Loucy (cell line): ENCODE measurements around the gene RTN4RL2.

Experiments used
- H2AFZ ChIP-seq: fragments of 200-600 bp; sonication (generic); 2 replicates; pipeline ENCODE4 v1.6.0; 2016; ENCODE audit warnings: antibody characterized with exemption, mild to moderate bottlenecking, low read length, moderate library complexity
- H3F3A ChIP-seq: fragments of 200-600 bp; 2 replicates; pipeline ENCODE4 v1.6.0; 2016; ENCODE audit warnings: antibody characterized with exemption, low read depth, mild to moderate bottlenecking
- H3K27me3 ChIP-seq: fragments of 200-600 bp; sonication (generic); 2 replicates; pipeline ENCODE4 v1.6.1; 2014; ENCODE audit warnings: low read length, mild to moderate bottlenecking; ENCODE audit not compliant: insufficient read depth, poor library complexity, severe bottlenecking
- H3K36me3 ChIP-seq: fragments of 200-600 bp; sonication (generic); 2 replicates; pipeline ENCODE4 v1.6.1; 2016; ENCODE audit warnings: low read length; ENCODE audit not compliant: insufficient read depth
- H3K4me1 ChIP-seq: fragments of 200-600 bp; sonication (generic); 2 replicates; pipeline ENCODE4 v1.5.1; 2014; ENCODE audit warnings: low read length, mild to moderate bottlenecking; ENCODE audit not compliant: insufficient read depth, poor library complexity, severe bottlenecking
- H3K4me2 ChIP-seq: fragments of 200-600 bp; sonication (generic); 2 replicates; pipeline ENCODE4 v1.6.0; 2014; ENCODE audit warnings: antibody characterized with exemption, low read length, low read depth, mild to moderate bottlenecking; ENCODE audit not compliant: poor library complexity, severe bottlenecking
- H3K4me3 ChIP-seq: fragments of 200-600 bp; sonication (generic); 2 replicates; pipeline ENCODE4 v1.5.1; 2014; ENCODE audit warnings: low read length, mild to moderate bottlenecking, mixed read lengths; ENCODE audit not compliant: poor library complexity, severe bottlenecking
- H3K79me2 ChIP-seq: fragments of 200-600 bp; sonication (generic); 2 replicates; pipeline ENCODE4 v1.6.1; 2014; ENCODE audit warnings: low read length; ENCODE audit not compliant: insufficient read depth
- H3K9ac ChIP-seq: fragments of 200-600 bp; sonication (generic); 2 replicates; pipeline ENCODE4 v1.6.0; 2014; ENCODE audit warnings: mild to moderate bottlenecking, low read depth, low read length, moderate library complexity; ENCODE audit not compliant: poor library complexity, severe bottlenecking
- H3K9me2 ChIP-seq: fragments of 200-600 bp; sonication (generic); replicated peaks from 2 replicates; pipeline ENCODE4 v1.6.1; 2016; ENCODE audit warnings: low read depth, low read length, mixed read lengths
- H3K9me3 ChIP-seq: fragments of 200-600 bp; sonication (generic); 2 replicates; pipeline ENCODE4 v1.6.1; 2014; ENCODE audit warnings: mild to moderate bottlenecking, antibody characterized with exemption, low read length, low read depth; ENCODE audit not compliant: insufficient read depth
- H4K20me1 ChIP-seq: fragments of 200-600 bp; sonication (generic); 2 replicates; pipeline ENCODE4 v1.6.0; 2014; ENCODE audit warnings: antibody characterized with exemption, low read length, mild to moderate bottlenecking; ENCODE audit not compliant: insufficient read depth, poor library complexity, severe bottlenecking
- CTCF ChIP-seq: fragments of 200-600 bp; sonication (generic); conservative IDR thresholded peaks from 2 replicates; pipeline ENCODE4 v1.5.1; 2014; ENCODE audit warnings: mild to moderate bottlenecking, antibody characterized with exemption, low read length
- EZH2phosphoT487 ChIP-seq: fragments of 200-600 bp; IDR thresholded peaks from 2 replicates; pipeline ENCODE4 v1.6.1; 2018; ENCODE audit warnings: antibody characterized with exemption, mild to moderate bottlenecking, moderate library complexity, borderline replicate concordance

Gene RTN4RL2

GRCh38 chr11:57523419-57523818 lies 63.1 kb downstream of the RTN4RL2 start:
- Histone ChIP-seq H3K4me1 (peaks cover 3% of the 10 kb centered on the region), H4K20me1 (no peaks in the 10 kb centered on the region), H3K79me2 (peaks cover 3% of the 10 kb centered on the region; the same call in 1 of the 2 replicates), H2AFZ (no peak overlapping the region), H3K4me3 (no peak overlapping the region), H3K9ac (no peak overlapping the region), H3K4me2 (no peak overlapping the region), H3K9me2 (no peaks in the 10 kb centered on the region), H3K9me3 (no peaks in the 10 kb centered on the region), H3K36me3 (no peaks in the 10 kb centered on the region), H3K27me3 (no peaks in the 10 kb centered on the region), H3F3A (no peaks in the 10 kb centered on the region)
- TF ChIP-seq EZH2phosphoT487 (no peak), CTCF (no peak)
